HG03097 (cell line): ENCODE measurements around the gene RHBDD3.
A peak's percentile ranks its signal among the peaks of the same experiment; 100 is the strongest.

Source experiments
- ATAC-seq: cut with Tn5 transposase; IDR thresholded peaks from one replicate; pipeline ENCODE4 v1.9.1; 2021; ENCODE audit not compliant: unreplicated experiment, low FRiP score

The RHBDD3 gene

GRCh38 chr22:29270475-29271271 is 2.9 kb upstream of the RHBDD3 start:
- no peak for ATAC-seq

DNA sequence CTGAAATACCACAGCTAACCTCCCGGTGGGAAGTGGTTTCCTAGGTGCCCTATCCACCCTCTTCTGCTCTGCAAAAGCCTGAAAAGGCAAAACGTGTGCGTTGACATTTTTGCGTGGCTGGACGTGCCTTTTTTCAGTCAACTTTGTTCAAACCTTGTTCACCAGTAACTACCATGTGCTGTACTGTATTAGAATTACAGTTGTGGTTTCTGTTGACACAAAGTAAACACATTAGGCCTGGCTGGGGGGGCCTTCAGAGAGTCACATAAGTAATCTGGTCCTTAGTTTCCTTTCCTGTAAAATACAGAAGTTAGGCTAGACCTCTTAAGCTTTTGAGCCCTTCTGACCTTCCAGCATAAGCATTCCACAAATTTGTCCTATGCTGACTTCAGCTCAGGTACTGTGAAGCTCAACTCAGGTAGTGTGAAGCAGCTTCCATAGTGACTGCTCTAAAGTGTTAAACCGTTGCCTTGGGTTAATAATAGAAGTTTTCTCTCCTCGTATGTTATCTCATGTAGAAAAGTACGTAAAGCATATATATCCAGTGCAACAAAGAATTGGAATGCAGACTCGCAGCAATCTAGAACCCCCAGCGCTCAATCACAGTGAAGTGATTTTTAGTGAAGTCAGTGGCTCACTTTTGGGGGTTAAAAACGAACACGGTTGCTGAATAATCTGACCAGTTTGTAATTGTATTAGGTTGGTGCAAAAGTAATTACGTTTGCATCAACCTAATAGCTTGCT is 2.1 kb upstream of the RHBDD3 start:
- ATAC-seq, result no peak

GRCh38 chr22:29269230-29269604 is 1.4 kb upstream of the RHBDD3 start:
- no peak for ATAC-seq

GRCh38 chr22:29268511-29269229 is 889 bp upstream of the RHBDD3 start:
- peak; percentile 15 for ATAC-seq

GRCh38 chr22:29267462-29267857 is 321 bp downstream of the RHBDD3 start:
- no peak for ATAC-seq

DNA sequence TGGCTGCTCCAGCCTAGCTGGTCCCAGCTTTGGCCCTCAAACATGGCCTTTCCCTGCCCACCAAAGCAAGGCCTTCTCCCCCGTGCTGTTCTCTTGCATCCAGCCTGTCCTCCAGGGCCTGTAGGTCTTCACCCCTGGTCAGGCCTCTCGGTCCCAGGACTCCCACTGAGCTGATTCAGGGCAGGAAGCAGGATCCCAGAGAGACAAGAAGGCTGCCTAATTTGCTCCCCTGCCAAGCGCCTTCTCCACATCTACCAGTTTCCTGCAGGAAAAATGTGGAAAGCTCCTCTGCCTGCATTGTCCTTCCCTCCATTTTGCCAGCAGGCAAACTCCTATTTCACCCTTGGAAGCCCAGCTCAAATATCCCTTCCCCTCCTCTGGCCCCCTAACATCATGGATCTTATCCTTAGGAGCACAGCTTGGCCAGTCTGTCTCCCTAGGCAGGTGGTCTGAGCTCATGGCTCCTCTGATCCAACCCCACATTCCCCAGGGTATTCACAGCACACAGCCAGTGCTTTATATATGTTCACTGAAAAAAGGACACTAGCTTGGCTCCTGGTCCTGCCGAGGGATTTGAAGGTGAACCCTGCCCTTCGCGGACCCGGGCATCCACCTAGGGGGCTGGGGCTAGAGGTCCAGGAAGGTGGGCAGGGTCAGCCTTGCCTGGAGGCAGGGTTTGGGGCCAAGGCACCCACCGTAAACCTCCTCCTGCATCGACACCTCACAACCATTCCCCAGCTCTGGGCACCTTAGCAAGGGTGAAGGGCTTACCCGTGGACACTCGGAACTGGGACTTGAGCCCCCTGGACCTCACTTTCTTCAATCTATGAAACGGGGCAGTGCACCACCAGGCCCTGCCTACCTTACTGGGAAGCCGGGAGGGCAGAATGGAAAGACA is 968 bp downstream of the RHBDD3 start:
- no peak for ATAC-seq

- no peak for ATAC-seq
These were observed 1.9 kb downstream of the RHBDD3 start for GRCh38 chr22:29265929-29266328.

GRCh38 chr22:29265305-29265704 is 2.5 kb downstream of the RHBDD3 start:
- ATAC-seq, result no peak

GRCh38 chr22:29263791-29264276 is 3.9 kb downstream of the RHBDD3 start:
- ATAC-seq, result no peak

DNA sequence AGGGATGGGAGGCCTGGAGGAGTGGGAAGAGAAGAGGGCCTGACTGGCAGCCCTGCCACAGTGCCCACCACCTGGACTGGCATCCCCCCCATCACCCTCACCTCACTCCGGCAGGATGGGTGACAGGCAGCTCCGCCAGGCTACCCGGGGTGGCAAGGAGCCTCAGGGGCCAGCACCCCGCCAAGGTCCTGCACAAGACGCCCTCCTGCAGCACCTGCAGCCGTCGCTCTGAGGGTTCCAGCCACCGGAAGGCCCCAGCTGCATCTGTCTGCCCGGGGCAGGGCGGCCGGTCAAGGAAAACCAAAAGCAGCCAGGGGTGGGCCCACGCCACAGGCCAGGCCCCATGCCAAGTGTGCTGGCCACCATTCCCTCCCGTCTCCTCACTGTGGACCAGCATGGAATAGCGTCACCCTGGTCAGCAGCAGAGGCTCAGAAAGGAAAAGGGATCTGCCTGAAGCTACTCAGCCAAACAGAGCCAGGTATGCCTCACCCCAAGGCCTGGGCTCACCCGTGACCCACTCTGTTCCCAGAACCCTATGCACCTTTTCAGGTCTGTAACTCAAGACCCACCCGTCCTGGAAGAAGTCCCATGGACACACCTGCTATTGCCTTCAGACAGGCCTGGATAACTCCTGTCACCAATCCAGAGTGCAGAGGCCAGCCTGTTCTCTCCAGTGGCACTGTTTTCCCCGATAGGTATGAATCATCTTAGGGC is 7.0 kb downstream of the RHBDD3 start:
- ATAC-seq, result no peak

DNA sequence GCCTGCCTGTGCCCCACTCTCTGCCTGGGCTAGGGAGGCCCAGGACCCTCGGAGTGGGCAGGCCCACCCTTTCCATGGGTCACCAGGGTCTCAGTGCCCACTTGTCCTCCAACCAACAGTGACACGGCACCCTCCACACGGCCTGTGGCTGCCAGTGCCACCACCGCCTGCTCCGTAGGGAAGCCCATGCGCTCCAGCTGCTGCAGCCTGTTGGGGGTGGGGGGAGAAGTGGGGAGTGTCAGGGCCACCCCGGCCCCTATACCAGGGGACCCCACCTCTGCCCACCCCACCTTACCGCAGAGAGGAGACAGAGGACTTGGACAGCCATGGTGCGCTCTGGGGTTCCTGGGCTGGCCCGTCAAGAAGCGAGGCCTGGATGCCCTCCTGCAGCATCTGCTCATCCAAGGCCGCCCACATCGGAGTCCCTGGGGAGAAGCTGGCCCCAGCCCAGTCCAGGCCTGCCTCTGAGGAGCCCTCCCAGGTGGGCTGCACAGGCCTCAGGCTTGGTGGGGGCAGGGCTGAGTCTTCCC is 7.7 kb downstream of the RHBDD3 start:
- no peak for ATAC-seq

DNA sequence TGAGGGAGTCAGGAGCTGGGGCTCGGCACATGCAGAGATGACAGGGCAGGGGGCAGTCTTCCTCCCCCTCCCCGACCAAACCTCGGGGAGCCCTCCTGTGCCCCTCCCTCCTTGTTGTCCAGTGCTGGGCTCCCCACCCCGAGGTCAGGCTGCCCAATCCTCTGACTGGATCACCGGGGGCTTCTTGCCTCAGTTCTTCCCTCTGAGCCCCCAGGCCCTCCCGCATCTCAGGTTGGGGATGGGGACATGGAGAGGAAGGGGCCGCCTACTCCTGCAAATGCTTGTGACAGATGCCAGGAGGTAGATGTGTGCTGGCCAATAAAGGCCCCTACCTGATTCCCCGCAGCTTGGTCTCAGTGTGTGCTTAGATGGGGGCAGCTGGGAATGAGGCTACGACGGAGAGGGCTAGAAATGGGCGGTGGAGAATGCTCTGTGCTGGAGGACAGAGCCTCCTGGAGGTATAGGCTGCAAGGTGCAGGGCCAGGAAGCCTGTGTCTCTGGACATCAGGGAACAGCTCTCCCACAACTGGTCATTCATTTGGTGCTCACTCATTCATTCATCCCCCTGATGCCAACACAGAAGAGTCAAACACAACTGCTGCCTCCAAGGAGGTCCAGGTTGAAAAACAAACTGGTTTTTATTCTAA is 8.4 kb downstream of the RHBDD3 start:
- ATAC-seq, result no peak

DNA sequence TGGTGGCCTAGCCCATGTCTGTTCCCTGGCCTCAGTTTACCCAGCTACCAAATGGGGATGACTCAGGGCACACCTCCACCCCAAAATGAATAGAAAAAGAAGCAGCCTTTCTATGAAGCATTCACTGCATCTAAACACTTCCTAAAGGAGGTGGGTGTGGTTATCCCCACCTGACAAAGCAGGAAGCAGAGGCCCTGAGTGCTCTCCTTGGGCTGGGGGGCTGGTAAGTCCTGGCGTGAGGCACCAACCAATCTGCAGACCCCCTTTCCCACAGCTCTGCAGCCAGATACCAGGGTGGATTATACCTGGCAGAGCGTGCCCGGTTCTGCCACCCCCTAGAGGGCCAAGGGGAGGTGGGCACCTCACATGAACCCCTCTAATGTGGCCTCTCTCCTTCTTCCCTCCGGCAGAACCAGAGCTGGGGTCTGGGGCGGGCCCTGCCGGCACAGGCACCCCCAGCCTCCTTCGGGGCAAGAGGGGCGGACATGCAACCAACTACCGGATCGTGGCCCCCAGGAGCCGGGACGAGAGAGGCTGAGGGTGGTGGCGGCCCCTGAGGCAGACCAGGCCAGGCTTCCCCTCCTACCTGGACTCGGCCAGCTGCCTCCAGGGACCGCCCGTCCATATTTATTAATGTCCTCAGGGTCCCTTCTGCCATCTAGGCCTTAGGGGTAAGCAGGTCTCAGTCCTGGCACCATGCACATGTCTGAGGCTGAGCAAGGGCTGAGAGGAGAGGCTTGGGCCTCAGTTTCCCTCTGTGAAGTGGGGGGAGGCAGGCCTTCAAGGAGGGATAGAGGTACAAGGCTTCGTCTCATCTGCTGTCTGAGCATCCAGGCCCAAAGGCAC is 9.2 kb downstream of the RHBDD3 start:
- ATAC-seq, result no peak

DNA sequence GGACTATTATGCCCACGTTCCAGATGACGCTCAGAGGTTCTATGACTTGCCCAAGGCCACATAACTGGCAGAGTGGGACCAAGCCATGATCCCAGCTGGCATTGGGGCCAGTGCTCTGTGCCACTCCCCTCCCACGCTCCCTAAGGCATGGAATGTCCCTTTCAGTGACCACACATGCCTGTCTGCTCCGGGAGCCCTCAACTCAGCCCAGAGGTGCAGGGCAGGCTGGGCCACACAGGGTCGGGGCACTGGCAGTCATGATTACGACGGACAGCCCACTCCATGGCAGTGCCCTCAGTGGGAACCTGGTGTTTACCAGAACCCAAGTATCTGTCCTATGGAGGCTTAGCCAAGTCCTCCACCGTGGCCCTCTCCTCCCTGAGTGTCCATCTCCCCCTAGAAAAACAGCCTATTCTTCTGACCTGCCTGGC is 10.0 kb downstream of the RHBDD3 start:
- no peak for ATAC-seq

DNA sequence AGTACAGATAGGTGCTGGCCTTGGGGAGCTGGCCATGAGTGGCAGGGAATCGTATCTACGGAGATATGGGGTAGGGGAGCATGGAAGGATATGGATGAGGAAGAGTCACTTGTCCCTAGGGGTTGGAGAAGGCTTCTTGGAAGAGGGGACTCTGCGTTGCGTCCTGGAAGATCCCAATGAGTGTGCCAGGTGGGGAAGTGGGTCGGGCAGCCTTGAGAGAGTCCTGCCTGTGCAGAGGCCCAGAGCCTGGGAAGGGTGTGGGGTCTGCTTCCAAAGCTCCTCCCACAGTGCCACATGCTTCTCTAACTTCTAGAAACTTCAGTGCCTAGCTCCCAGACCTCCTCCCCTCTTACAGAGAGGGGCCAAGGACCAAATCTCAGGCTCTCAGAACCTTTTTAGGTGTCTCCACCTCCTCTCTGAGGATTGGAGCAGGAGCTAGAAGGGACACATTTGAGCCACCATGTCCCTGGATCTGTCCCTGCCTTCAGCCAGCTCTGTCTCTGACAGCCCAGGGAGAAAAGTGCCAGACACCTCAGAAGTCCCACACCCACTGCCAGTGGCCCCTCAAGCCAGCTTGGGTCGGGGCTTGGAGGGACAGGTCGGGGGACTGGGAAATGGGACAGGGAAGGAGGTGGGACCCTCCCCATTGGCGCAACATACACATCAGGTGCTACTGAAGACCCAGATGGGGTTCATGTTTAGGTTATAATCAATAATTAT is 11.0 kb downstream of the RHBDD3 start:
- no peak for ATAC-seq

DNA sequence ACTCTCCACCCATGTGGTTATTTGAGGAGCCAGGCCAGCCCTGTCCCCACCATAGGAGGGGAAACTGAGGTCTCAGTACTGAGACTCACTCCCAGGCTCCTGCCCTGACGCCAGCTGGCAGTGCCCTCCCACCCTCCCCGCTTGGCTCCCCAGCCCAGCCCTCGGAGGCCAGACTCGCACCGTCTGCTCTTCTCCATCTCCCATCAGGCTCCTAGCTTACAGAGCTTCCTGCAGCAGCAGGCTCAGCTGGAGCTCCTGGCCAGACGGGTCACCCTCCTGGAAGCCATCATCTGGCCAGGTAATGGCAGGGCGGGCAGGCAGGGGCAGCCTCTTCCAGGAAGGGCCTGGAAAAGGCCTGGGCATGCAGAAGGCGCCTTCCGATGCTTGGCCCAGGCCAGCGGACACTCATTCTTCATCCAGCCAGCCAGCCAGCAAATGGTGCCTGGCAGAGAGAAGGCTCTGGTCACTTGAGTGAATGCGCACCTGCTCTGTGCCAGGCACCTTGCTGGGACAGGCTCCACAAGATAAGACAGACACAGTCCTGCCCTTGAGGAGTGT is 12.6 kb downstream of the RHBDD3 start:
- ATAC-seq, result no peak

DNA sequence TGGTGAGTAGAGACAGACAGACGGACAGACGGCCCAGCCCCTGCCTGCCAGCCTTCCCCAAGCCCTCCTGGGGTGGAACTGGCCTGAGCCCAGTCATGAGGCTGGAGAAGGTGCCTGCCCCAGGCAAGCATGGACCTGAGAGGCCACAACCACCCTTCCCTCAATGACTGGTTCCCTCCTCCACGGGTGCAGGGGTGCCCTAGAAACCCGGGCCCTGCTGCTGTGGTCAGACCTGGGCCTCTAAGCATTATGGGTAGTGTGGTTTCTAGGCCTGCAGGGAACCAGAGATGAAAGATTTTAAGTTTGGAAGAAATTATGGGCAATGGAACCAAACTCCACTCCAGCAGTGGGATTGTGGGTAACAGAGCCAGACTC is 13.5 kb downstream of the RHBDD3 start:
- ATAC-seq, result no peak
